Measurements from ENCODE around the gene TGFB1. TPM values are rescaled to one million over a fixed set of nuclear protein-coding genes. Genes with fewer than 3 reads are reported as not detected.
A peak's percentile ranks its signal among the peaks of the same experiment; 100 is the strongest.

The TGFB1 gene
- polyA plus RNA-seq, 3 donors = 24.4 to 35.0 (median 32.8) TPM

GRCh38 chr19:41311613-41312012, 42.1 kb downstream of the TGFB1 start:
- DNase-seq (ENCODE audit: extremely low read depth in 1 of 11, low read depth in 9 of 11, low spot score in 4 of 11) = no peak

GRCh38 chr19:41311072-41311471, 42.6 kb downstream of the TGFB1 start:
- no peak for DNase-seq (ENCODE audit: extremely low read depth in 1 of 11, low read depth in 9 of 11, low spot score in 4 of 11)

- DNase-seq (ENCODE audit: extremely low read depth in 1 of 11, low read depth in 9 of 11, low spot score in 4 of 11) = peak; percentile 81 to 91 (median 87)
These were observed 43.5 kb downstream of the TGFB1 start, which contains the start of gene CCDC97 for GRCh38 chr19:41310033-41310831. TSS of gene CCDC97 (plus strand) at chr19:41310172. CDS start at chr19:41310311, 139 bp downstream.

- DNase-seq (ENCODE audit: extremely low read depth in 1 of 11, low read depth in 9 of 11, low spot score in 4 of 11) = no peak
These were observed 44.3 kb downstream of the TGFB1 start for GRCh38 chr19:41309180-41310032.

- DNase-seq (ENCODE audit: extremely low read depth in 1 of 11, low read depth in 9 of 11, low spot score in 4 of 11) = peak; percentile 69 to 92 (median 82)
These were observed 45.1 kb downstream of the TGFB1 start for GRCh38 chr19:41308450-41309179.

- DNase-seq (ENCODE audit: extremely low read depth in 1 of 11, low read depth in 9 of 11, low spot score in 4 of 11) = no peak
These were observed 45.7 kb downstream of the TGFB1 start for GRCh38 chr19:41307954-41308449.

- no peak for DNase-seq (ENCODE audit: extremely low read depth in 1 of 11, low read depth in 9 of 11, low spot score in 4 of 11)
These were observed 46.4 kb downstream of the TGFB1 start for GRCh38 chr19:41307090-41307875.

- DNase-seq (ENCODE audit: extremely low read depth in 1 of 11, low read depth in 9 of 11, low spot score in 4 of 11) = no peak
These were observed 47.6 kb downstream of the TGFB1 start for GRCh38 chr19:41305927-41306793.

- DNase-seq (ENCODE audit: extremely low read depth in 1 of 11, low read depth in 9 of 11, low spot score in 4 of 11) = no peak
These were observed 48.8 kb downstream of the TGFB1 start for GRCh38 chr19:41304706-41305483.

GRCh38 chr19:41303954-41304353, 49.8 kb downstream of the TGFB1 start:
- DNase-seq (ENCODE audit: extremely low read depth in 1 of 11, low read depth in 9 of 11, low spot score in 4 of 11) = no peak

- no peak for DNase-seq (ENCODE audit: extremely low read depth in 1 of 11, low read depth in 9 of 11, low spot score in 4 of 11)
These were observed 50.9 kb downstream of the TGFB1 start for GRCh38 chr19:41302624-41303351.

GRCh38 chr19:41300555-41300954, 53.2 kb downstream of the TGFB1 start:
- no peak for DNase-seq (ENCODE audit: extremely low read depth in 1 of 11, low read depth in 9 of 11, low spot score in 4 of 11)

GRCh38 chr19:41299755-41300089, 54.0 kb downstream of the TGFB1 start:
- no peak for DNase-seq (ENCODE audit: extremely low read depth in 1 of 11, low read depth in 9 of 11, low spot score in 4 of 11)

- no peak for DNase-seq (ENCODE audit: extremely low read depth in 1 of 11, low read depth in 9 of 11, low spot score in 4 of 11)
These were observed 54.5 kb downstream of the TGFB1 start for GRCh38 chr19:41299046-41299754.

- peak in 1 of 11 donors; percentile 18 for DNase-seq (ENCODE audit: extremely low read depth in 1 of 11, low read depth in 9 of 11, low spot score in 4 of 11)
These were observed 55.3 kb downstream of the TGFB1 start for GRCh38 chr19:41298348-41298964.

All from renal cortex interstitium (tissue), 11 donors.